Ovary (tissue), 3 donors: ENCODE data around the gene OR9I1.

Experiments
- CTCF ChIP-seq, 3 donors: fragments of 450-650 bp in 2 of 3; fragments of 200-600 bp in 1 of 3; IDR thresholded peaks; one replicate each; pipeline versions ENCODE4 v1.5.1 to v1.8.0; 2016 to 2022; ENCODE audit warnings: antibody characterized with exemption in 3 of 3, mild to moderate bottlenecking in 1 of 3
- EP300 ChIP-seq: sonication (generic); formaldehyde crosslinking; IDR thresholded peaks from one replicate; pipeline ENCODE4 v1.6.1; 2017; ENCODE audit warnings: antibody characterized with exemption
- POLR2A ChIP-seq: fragments of 450-650 bp; IDR thresholded peaks from one replicate; pipeline ENCODE4 v1.6.1; 2017; ENCODE audit warnings: antibody characterized with exemption, mild to moderate bottlenecking, moderate library complexity
- donor health status: DM: no; HTN: no; CAD: no.

DNA sequence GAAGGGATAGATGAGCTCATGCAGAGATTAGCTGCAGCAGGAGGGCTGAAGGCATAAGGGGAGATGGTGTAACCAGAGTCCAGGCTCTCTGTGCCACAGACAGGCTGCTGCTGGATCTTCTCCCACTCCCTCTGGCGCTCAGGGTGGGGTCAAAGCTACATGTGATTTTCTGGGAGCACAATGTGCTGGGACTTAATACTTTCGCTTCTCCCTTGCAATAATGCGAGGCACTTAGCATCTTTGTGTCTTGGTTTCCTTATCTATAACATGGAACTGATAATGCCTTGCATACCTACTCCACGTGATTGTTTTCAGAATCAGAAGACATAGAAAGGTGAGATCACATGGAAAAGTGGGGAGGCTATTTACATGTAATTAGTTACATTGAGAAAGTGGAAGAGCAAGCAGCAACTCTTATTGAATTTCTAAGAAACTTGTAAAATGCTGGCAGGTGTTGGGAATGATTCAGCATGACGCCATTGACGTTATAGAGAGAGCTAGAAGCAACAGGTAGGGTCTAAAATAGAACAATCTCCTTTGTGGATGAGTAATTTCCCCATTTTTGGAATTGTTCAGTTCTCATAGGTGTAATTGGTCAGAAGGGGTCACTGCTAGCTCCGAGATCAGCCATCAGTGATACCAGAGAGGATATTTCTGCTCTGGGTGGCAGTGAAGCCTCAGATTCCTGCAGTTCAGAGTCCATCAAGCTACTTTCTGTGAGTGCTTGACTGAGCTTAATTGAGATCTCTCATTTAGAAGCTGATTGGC lies 8.2 kb upstream of the OR9I1 start:
- no peak for TF ChIP-seq CTCF (IDR thresholded peaks at IDR 0.05)
- no peak for TF ChIP-seq EP300
- TF ChIP-seq POLR2A = no peak
